Colonic mucosa (tissue), 4 donors: ENCODE measurements around the gene ZNF24. TPM values are rescaled to one million over a fixed set of nuclear protein-coding genes. Genes with fewer than 3 reads are reported as not detected.

Experiments used
- DNase-seq: peaks from one replicate; pipeline ENCODE4 v3.0.0-alpha.2; 2020
- H3K27ac ChIP-seq: fragments of 200-600 bp; one replicate; pipeline ENCODE4 v1.8.0; 2021
- H3K27me3 ChIP-seq: fragments of 200-600 bp; one replicate; pipeline ENCODE4 v1.8.0; 2021
- H3K36me3 ChIP-seq: fragments of 200-600 bp; one replicate; pipeline ENCODE4 v1.8.0; 2021
- H3K4me1 ChIP-seq: fragments of 200-600 bp; one replicate; pipeline ENCODE4 v1.8.0; 2021; ENCODE audit warnings: mild to moderate bottlenecking
- H3K4me3 ChIP-seq: fragments of 200-600 bp; one replicate; pipeline ENCODE4 v1.8.0; 2021
- H3K9ac ChIP-seq, 2 donors: one replicate each; pipeline ENCODE4 v1.7.0; 2013; ENCODE audit warnings: control low read depth in 2 of 2, low read depth in 2 of 2, low read length in 2 of 2
- H3K9me3 ChIP-seq: fragments of 200-600 bp; one replicate; pipeline ENCODE4 v1.8.0; 2021
- intact Hi-C: fragments of 100-400 bp; cut with DNase I; formaldehyde crosslinking; loops from one replicate; pipeline ENCODE4 v1.14.1; 2022
- total RNA-seq, 2 donors: library from RNA; stranded (reverse); fragmentation: NEBNext Ultra II Directional in 1 of 2; extraction: Animal tissue kit (Norgen Biotek cat#: 25700) in 1 of 2; gene quantifications; one replicate each; pipeline ENCODE4 v1.2.1, GENCODE V29; 2021
- TF ChIP-seq, protein P1 (sequence below): fragments of 200-600 bp; IDR thresholded peaks from one replicate; pipeline ENCODE4 v1.8.0; 2022; ENCODE audit warnings: antibody characterized with exemption, mild to moderate bottlenecking
- donor health status: healthy.
- donor health status: DM: no; HTN: no; CAD: no.
- donor health status: DM: no; HTN: no; CAD: no.

Gene ZNF24
- total RNA-seq, 2 donors from 2014 or later = 49.1 to 55.5 TPM

DNA sequence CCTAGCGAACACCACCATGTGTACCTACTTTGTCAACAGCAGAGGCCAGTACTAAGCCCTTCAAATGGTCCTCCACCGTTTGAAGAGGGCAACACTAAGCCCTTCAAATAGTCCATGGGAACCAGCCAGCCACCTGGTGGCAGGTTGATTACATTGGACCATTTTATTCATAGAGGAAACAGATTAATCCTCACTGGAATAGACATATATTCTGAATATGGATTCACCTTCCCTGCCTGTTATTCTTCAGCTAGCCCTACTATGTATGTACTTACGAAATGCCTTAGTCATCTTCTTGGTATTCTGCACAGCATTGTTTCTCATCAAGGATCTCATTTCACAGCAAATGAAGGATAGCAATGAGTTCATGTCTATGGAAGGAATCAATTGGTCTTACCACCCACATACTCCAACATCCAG is 42.9 kb upstream of the ZNF24 start:
- no peak for DNase-seq
- Histone ChIP-seq H3K9me3 (no peaks in the 10 kb centered on the region), H3K27ac (no peak overlapping the region), H3K9ac (no peak overlapping the region), H3K4me1 (no peaks in the 10 kb centered on the region), H3K27me3 (no peaks in the 10 kb centered on the region), H3K36me3 (no peaks in the 10 kb centered on the region), H3K4me3 (no peak overlapping the region)
- TF ChIP-seq, protein P1, sequence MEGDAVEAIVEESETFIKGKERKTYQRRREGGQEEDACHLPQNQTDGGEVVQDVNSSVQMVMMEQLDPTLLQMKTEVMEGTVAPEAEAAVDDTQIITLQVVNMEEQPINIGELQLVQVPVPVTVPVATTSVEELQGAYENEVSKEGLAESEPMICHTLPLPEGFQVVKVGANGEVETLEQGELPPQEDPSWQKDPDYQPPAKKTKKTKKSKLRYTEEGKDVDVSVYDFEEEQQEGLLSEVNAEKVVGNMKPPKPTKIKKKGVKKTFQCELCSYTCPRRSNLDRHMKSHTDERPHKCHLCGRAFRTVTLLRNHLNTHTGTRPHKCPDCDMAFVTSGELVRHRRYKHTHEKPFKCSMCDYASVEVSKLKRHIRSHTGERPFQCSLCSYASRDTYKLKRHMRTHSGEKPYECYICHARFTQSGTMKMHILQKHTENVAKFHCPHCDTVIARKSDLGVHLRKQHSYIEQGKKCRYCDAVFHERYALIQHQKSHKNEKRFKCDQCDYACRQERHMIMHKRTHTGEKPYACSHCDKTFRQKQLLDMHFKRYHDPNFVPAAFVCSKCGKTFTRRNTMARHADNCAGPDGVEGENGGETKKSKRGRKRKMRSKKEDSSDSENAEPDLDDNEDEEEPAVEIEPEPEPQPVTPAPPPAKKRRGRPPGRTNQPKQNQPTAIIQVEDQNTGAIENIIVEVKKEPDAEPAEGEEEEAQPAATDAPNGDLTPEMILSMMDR = no peak
- intact Hi-C loops = loop anchor here (5.0 kb wide), 1 partner anchor 565 kb away; no protein-coding TSS in a partner anchor

DNA sequence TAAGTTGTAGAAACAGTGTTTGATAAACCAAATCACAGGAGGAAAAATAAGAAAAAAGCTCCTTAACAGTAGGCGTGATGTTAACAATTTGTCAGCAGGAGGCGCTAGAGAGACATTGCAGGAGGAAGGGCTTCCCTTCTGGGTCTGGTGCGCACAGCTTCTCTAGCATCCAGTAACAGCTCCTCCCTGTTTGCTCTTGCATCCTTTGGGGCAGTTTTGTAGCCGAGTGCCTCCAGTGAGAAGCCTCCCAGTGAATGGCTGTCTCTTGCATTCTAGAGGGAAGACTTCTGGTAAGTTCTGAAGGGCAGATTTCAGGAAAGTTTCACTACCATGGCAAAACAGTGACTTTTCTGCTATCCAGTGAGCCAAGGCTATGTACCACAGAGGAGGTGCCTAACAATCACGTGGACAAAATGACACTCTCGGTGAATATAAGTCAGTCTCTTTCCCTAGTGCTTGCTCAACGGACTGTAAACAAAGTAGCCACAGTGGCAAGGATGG is 42.4 kb upstream of the ZNF24 start:
- H3K9ac ChIP-seq = no peak overlapping the region
- intact Hi-C loops = loop anchor here (5.0 kb wide), 1 partner anchor 566 kb away; no protein-coding TSS in a partner anchor
- no peaks in the 10 kb centered on the region for H3K27me3 ChIP-seq
- no peaks in the 10 kb centered on the region for H3K9me3 ChIP-seq
- peak; percentile 75 for DNase-seq
- H3K36me3 ChIP-seq = no peaks in the 10 kb centered on the region
- TF ChIP-seq, protein P1 = peak; percentile 81
- no peaks in the 10 kb centered on the region for H3K4me1 ChIP-seq
- no peak overlapping the region for H3K4me3 ChIP-seq
- no peak overlapping the region for H3K27ac ChIP-seq

DNA sequence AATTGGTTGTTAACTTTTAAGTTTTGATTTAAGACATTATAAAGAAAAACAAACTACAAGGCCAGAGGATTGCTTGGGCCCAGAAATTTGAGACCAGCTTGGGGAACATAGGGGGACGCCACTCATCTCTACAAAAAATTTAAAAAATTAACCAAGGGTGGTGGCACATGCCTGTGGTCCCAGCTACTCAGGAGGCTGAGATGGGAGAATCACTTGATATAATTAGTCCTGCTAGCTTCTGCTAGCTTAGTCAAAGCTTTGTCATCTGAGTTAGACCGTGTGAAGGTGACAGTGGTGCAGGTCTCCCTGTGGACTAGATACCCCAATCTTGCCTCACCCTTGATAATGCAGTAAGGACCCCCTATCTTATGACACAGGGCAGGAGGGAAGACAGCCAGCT is 38.9 kb upstream of the ZNF24 start:
- intact Hi-C loops = no loop called here
- Histone ChIP-seq H3K9ac (no peak overlapping the region), H3K36me3 (no peaks in the 10 kb centered on the region), H3K27me3 (no peaks in the 10 kb centered on the region), H3K4me1 (no peaks in the 10 kb centered on the region), H3K27ac (no peak overlapping the region), H3K4me3 (no peak overlapping the region), H3K9me3 (no peaks in the 10 kb centered on the region)
- DNase-seq = no peak
- TF ChIP-seq, protein P1 = no peak

DNA sequence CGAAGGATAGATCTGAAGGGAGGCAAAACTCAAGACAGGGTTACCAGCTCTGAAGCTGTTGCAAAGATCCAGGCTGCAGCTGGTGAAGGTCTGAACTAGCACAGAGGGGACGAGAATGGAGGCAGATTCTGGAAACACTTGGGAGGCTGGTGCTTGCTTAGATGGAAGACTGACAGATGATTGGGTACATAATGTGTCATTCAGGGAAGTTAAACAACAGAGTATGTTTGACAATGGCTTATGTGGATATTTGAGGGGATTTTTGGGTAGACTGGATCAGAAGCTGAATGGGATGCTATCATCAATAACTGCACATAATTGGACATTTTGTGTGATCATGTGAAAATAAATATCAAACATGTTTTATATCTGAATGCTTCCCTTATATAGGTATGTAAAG is 35.2 kb upstream of the ZNF24 start:
- Histone ChIP-seq H3K4me3 (no peak overlapping the region), H3K9me3 (no peaks in the 10 kb centered on the region), H3K27ac (no peak overlapping the region), H3K9ac (no peak overlapping the region), H3K36me3 (no peaks in the 10 kb centered on the region), H3K27me3 (no peaks in the 10 kb centered on the region), H3K4me1 (no peaks in the 10 kb centered on the region)
- DNase-seq = no peak
- TF ChIP-seq, protein P1 = no peak
- intact Hi-C loops = no loop called here

DNA sequence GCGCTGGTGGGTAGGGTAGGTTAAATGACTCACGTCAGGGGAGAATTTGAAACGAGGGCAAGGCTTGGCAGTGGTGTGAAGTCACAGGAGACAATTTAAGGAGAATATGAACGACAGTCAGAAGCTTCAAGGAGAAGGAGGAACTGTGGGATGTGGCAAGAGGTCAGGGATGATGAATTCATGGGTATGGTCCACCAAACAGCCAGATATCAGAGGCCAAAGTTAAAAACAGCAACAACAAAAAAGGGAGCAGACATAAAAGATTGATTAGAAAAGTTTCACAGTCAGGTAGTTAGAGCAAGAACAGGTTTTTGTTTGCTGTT is 34.3 kb upstream of the ZNF24 start:
- intact Hi-C loops = no loop called here
- no peaks in the 10 kb centered on the region for H3K4me1 ChIP-seq
- H3K9me3 ChIP-seq = no peaks in the 10 kb centered on the region
- no peak overlapping the region for H3K4me3 ChIP-seq
- DNase-seq = no peak
- TF ChIP-seq, protein P1 = no peak
- no peak overlapping the region for H3K27ac ChIP-seq
- H3K9ac ChIP-seq = no peak overlapping the region
- no peaks in the 10 kb centered on the region for H3K36me3 ChIP-seq
- H3K27me3 ChIP-seq = no peaks in the 10 kb centered on the region
